ENCODE data around the gene NSMF. TPM values are rescaled to one million over a fixed set of nuclear protein-coding genes. Genes with fewer than 3 reads are reported as not detected.

The NSMF gene
- total RNA-seq, 1 donor from 2014 or later = 131 TPM

DNA sequence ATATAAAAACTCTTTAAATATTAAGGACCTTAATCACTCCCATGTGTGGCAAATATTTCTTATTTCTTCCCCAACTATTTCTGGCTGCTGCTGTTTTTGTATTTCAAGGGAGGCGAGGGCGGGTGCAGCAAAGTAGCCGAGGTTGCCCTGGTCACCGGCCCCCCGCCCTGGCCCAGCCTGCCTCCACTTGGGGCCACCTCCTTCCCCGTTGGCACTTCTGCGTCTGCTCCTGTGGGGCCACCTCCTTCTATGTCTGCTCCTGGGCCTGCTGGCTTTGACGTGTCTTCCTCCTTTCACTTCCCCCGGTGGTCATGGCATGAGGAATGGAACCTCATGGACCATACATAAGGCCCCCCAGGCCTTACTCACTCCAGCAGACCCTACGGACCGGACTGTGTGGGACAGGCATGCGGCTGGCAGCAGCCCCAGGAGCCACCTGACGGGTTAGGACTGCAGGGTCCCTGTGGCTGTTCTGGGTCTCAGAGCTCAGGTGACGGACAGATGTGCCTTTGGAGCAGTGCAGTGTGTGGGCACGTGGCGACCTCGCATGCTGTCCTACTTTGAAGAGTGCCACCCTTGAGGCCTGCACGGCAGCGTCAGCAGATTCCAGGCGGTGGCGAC, 12.2 kb downstream of the NSMF start:
- H3K27ac Mint-ChIP-seq (ENCODE audit: unreplicated experiment) = peak overlapping the region; percentile 59
- peaks cover 5% of the 10 kb centered on the region for H3K4me1 Mint-ChIP-seq (ENCODE audit: low read depth, unreplicated experiment)
- no peaks in the 10 kb centered on the region for H3K36me3 Mint-ChIP-seq (ENCODE audit: unreplicated experiment)
- no peak overlapping the region for H3K4me3 Mint-ChIP-seq (ENCODE audit: unreplicated experiment)
- TF ChIP-seq, protein P1, sequence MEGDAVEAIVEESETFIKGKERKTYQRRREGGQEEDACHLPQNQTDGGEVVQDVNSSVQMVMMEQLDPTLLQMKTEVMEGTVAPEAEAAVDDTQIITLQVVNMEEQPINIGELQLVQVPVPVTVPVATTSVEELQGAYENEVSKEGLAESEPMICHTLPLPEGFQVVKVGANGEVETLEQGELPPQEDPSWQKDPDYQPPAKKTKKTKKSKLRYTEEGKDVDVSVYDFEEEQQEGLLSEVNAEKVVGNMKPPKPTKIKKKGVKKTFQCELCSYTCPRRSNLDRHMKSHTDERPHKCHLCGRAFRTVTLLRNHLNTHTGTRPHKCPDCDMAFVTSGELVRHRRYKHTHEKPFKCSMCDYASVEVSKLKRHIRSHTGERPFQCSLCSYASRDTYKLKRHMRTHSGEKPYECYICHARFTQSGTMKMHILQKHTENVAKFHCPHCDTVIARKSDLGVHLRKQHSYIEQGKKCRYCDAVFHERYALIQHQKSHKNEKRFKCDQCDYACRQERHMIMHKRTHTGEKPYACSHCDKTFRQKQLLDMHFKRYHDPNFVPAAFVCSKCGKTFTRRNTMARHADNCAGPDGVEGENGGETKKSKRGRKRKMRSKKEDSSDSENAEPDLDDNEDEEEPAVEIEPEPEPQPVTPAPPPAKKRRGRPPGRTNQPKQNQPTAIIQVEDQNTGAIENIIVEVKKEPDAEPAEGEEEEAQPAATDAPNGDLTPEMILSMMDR (IDR thresholded peaks at IDR 0.05; ENCODE audit: partially characterized antibody, unreplicated experiment) = no peak
- H3K27me3 Mint-ChIP-seq (ENCODE audit: unreplicated experiment) = peaks cover under 1% of the 10 kb centered on the region
- DNase-seq = peak; percentile 13
- peaks cover 4% of the 10 kb centered on the region for H3K9me3 Mint-ChIP-seq (ENCODE audit: unreplicated experiment)

DNA sequence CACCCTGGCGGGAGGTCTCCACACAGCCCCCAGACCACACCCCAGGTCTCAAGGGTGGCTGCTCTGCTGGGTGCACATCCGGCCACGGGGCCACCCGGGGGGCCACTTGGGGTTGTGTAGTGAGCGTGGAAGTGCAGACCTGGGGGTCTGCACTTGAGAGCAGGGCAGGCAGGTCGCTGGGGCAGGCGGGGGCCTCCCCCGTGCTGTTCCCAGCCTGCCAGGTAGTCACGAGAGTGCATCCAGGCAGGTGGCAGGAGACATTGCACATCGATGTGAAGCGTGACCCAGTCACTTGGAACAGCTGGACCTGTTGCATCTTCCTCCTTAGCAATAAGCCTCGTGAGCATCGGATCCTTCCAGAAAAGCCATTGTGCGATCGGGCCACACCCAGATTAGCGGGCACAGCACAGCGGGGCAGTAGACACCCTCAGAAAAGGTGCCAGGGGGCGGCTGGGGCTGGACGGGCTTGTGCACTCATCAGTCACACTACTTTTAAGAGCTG, 13.2 kb downstream of the NSMF start:
- peak; percentile 15 for DNase-seq
- peaks cover 5% of the 10 kb centered on the region for H3K9me3 Mint-ChIP-seq (ENCODE audit: unreplicated experiment)
- peaks cover 6% of the 10 kb centered on the region for H3K4me1 Mint-ChIP-seq (ENCODE audit: low read depth, unreplicated experiment)
- H3K27me3 Mint-ChIP-seq (ENCODE audit: unreplicated experiment) = peaks cover 2% of the 10 kb centered on the region
- no peak overlapping the region for H3K27ac Mint-ChIP-seq (ENCODE audit: unreplicated experiment)
- H3K36me3 Mint-ChIP-seq (ENCODE audit: unreplicated experiment) = no peaks in the 10 kb centered on the region
- no peak overlapping the region for H3K4me3 Mint-ChIP-seq (ENCODE audit: unreplicated experiment)
- TF ChIP-seq, protein P1 (IDR thresholded peaks at IDR 0.05; ENCODE audit: partially characterized antibody, unreplicated experiment) = no peak

DNA sequence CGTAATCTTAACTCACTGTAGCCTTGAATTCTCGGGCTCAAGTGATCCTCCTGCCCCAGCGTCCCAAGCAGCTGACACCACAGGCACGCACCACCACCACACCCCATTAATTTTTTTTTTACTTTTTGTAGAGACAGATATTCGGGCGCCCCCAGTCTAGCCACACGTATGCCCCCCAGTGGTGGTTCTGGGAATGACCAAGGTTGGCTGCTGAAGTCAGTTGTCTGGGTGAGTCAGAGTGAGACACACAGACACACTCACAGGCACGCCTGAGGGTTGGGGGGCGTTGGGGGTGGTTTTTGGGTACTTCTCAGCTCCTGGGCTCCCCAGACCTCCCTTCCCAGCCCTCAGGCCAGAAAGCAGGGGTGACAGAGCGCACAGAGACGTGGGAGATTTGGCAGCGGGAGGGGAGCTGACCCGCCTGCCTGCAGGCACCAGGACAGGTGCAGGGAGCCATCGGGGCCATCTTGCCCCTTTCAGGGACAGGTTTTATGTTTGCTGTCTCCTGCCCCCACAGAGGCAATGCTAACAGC, 13.8 kb downstream of the NSMF start:
- Mint-ChIP-seq H3K9me3 (ENCODE audit: unreplicated experiment) (peaks cover 5% of the 10 kb centered on the region), H3K27me3 (ENCODE audit: unreplicated experiment) (peaks cover 2% of the 10 kb centered on the region), H3K4me3 (ENCODE audit: unreplicated experiment) (no peak overlapping the region), H3K27ac (ENCODE audit: unreplicated experiment) (no peak overlapping the region), H3K4me1 (ENCODE audit: low read depth, unreplicated experiment) (peaks cover 6% of the 10 kb centered on the region), H3K36me3 (ENCODE audit: unreplicated experiment) (no peaks in the 10 kb centered on the region)
- peak; percentile 85 for DNase-seq
- TF ChIP-seq, protein P1 (IDR thresholded peaks at IDR 0.05; ENCODE audit: partially characterized antibody, unreplicated experiment) = peak; percentile 92

DNA sequence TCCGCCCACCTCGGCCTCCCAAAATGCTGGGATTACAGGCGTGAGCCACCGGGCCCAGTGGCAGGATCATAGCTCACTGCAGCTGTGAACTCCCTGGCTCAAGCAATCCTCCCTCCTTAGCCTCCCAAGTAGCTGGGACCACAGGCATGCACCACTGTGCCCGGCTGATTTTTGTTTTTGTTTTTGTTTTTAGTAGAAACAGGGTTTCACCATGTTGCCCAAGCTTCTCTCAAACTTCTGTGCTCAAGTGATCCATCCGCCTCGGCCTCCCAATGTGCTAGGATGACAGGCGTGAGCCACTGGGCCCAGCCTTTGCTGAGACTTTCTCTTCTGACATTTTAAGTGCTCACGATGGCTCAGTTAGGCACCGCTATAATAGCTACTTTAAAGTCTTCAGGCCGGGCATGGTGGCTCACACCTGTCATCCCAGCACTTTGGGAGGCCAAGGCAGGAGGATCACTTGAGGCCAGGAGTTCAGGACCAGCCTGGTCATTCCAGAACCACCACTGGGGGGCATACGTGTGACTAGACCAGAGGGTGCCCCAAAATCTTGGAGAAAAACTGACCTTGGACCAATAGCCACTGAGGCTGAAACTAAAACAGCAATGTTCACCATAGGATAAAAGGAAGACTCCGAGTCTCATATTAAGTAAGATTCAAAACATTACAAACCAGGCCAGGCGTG, 14.9 kb downstream of the NSMF start:
- no peaks in the 10 kb centered on the region for H3K36me3 Mint-ChIP-seq (ENCODE audit: unreplicated experiment)
- H3K27ac Mint-ChIP-seq (ENCODE audit: unreplicated experiment) = no peak overlapping the region
- DNase-seq = no peak
- H3K27me3 Mint-ChIP-seq (ENCODE audit: unreplicated experiment) = peaks cover 2% of the 10 kb centered on the region
- H3K4me1 Mint-ChIP-seq (ENCODE audit: low read depth, unreplicated experiment) = peaks cover 6% of the 10 kb centered on the region
- H3K9me3 Mint-ChIP-seq (ENCODE audit: unreplicated experiment) = peaks cover 5% of the 10 kb centered on the region
- TF ChIP-seq, protein P1 (IDR thresholded peaks at IDR 0.05; ENCODE audit: partially characterized antibody, unreplicated experiment) = no peak
- no peak overlapping the region for H3K4me3 Mint-ChIP-seq (ENCODE audit: unreplicated experiment)

- Mint-ChIP-seq H3K36me3 (ENCODE audit: unreplicated experiment) (no peaks in the 10 kb centered on the region), H3K4me3 (ENCODE audit: unreplicated experiment) (peak overlapping the region; percentile 93), H3K27ac (ENCODE audit: unreplicated experiment) (no peak overlapping the region)
These were observed 17.2 kb downstream of the NSMF start for GRCh38 chr9:137441935-137442321.

More at GRCh38 chr9:137441935-137442321, 17.2 kb downstream of the NSMF start:
- Mint-ChIP-seq H3K27me3 (ENCODE audit: unreplicated experiment) (peaks cover 2% of the 10 kb centered on the region), H3K4me1 (ENCODE audit: low read depth, unreplicated experiment) (peaks cover 6% of the 10 kb centered on the region), H3K9me3 (ENCODE audit: unreplicated experiment) (peaks cover 2% of the 10 kb centered on the region)
- TF ChIP-seq, protein P1 (IDR thresholded peaks at IDR 0.05; ENCODE audit: partially characterized antibody, unreplicated experiment) = no peak
- no peak for DNase-seq

Measured in glutamatergic neuron (in vitro differentiated cells).